HL-60 (cell line): Measurements from ENCODE around the gene PRRX1.

ENCODE experiments used
- DNase-seq, 2 experiments: peaks; one replicate each; pipeline ENCODE4 v3.0.0-alpha.2; 2010 to 2020; ENCODE audit warnings: low read depth in 1 of 2, low spot score in 1 of 2
- H3K27ac ChIP-seq: fragments of 250-450 bp; sonication (Bioruptor Pico); replicated peaks from 2 replicates; pipeline ENCODE4 v1.5.1; 2020; ENCODE audit warnings: mild to moderate bottlenecking, moderate library complexity
- H3K27me3 ChIP-seq: fragments of 250-450 bp; sonication (Bioruptor Pico); 2 replicates; pipeline ENCODE4 v1.5.1; 2021; ENCODE audit warnings: mild to moderate bottlenecking, moderate library complexity; ENCODE audit not compliant: insufficient read depth, poor library complexity, severe bottlenecking
- H3K4me3 ChIP-seq: replicated peaks from 2 replicates; pipeline ENCODE4 v1.5.1; 2011; ENCODE audit warnings: mild to moderate bottlenecking, control low read depth, low read length; ENCODE audit not compliant: insufficient read depth
- GABPA ChIP-seq: IDR thresholded peaks from 2 replicates; pipeline ENCODE4 v1.6.1; 2012; ENCODE audit warnings: low read depth
- POLR2AphosphoS5 ChIP-seq: IDR thresholded peaks from 2 replicates; pipeline ENCODE4 v1.6.1; 2012; ENCODE audit warnings: low read depth
- SPI1 ChIP-seq: IDR thresholded peaks from 2 replicates; pipeline ENCODE4 v1.6.1; 2012; ENCODE audit warnings: low read depth, mild to moderate bottlenecking, borderline replicate concordance
- TF ChIP-seq, protein P1 (sequence below): IDR thresholded peaks from 2 replicates; pipeline ENCODE4 v1.6.1; 2012; ENCODE audit warnings: low read depth; ENCODE audit not compliant: insufficient replicate concordance
- TF ChIP-seq, protein P2 (sequence below): IDR thresholded peaks from one replicate; pipeline ENCODE4 v1.5.1; 2011; ENCODE audit warnings: low read length, control low read depth, inconsistent platforms; ENCODE audit not compliant: insufficient read depth

PRRX1 gene

DNA sequence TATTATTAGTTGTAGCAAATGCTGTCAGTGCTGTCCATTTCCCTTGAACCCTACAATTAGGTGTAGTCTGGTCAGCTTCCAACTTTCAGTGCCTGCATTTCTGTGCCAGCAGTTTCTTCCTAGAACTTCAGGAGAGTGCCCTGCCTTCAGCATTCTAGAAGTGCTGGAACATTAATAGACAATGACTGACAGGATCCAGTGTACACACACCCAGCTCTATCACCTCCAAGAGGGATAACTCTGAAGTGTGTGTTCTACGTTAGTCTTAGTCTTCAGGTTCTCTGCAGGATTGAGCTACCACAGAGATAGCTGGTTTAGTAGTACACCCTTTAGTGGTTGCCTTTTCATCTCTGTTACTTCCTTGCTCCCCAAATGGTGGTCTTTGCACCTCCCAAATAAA, 61.4 kb downstream of the PRRX1 start:
- H3K4me3 ChIP-seq, result no peak overlapping the region
- no peaks in the 10 kb centered on the region for H3K27me3 ChIP-seq
- TF ChIP-seq, protein P1, sequence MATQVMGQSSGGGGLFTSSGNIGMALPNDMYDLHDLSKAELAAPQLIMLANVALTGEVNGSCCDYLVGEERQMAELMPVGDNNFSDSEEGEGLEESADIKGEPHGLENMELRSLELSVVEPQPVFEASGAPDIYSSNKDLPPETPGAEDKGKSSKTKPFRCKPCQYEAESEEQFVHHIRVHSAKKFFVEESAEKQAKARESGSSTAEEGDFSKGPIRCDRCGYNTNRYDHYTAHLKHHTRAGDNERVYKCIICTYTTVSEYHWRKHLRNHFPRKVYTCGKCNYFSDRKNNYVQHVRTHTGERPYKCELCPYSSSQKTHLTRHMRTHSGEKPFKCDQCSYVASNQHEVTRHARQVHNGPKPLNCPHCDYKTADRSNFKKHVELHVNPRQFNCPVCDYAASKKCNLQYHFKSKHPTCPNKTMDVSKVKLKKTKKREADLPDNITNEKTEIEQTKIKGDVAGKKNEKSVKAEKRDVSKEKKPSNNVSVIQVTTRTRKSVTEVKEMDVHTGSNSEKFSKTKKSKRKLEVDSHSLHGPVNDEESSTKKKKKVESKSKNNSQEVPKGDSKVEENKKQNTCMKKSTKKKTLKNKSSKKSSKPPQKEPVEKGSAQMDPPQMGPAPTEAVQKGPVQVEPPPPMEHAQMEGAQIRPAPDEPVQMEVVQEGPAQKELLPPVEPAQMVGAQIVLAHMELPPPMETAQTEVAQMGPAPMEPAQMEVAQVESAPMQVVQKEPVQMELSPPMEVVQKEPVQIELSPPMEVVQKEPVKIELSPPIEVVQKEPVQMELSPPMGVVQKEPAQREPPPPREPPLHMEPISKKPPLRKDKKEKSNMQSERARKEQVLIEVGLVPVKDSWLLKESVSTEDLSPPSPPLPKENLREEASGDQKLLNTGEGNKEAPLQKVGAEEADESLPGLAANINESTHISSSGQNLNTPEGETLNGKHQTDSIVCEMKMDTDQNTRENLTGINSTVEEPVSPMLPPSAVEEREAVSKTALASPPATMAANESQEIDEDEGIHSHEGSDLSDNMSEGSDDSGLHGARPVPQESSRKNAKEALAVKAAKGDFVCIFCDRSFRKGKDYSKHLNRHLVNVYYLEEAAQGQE, result no peak
- TF ChIP-seq, protein P2, sequence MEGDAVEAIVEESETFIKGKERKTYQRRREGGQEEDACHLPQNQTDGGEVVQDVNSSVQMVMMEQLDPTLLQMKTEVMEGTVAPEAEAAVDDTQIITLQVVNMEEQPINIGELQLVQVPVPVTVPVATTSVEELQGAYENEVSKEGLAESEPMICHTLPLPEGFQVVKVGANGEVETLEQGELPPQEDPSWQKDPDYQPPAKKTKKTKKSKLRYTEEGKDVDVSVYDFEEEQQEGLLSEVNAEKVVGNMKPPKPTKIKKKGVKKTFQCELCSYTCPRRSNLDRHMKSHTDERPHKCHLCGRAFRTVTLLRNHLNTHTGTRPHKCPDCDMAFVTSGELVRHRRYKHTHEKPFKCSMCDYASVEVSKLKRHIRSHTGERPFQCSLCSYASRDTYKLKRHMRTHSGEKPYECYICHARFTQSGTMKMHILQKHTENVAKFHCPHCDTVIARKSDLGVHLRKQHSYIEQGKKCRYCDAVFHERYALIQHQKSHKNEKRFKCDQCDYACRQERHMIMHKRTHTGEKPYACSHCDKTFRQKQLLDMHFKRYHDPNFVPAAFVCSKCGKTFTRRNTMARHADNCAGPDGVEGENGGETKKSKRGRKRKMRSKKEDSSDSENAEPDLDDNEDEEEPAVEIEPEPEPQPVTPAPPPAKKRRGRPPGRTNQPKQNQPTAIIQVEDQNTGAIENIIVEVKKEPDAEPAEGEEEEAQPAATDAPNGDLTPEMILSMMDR, result no peak
- TF ChIP-seq GABPA (no peak), POLR2AphosphoS5 (no peak), SPI1 (no peak)
- DNase-seq, result no peak
- H3K27ac ChIP-seq, result no peak overlapping the region

DNA sequence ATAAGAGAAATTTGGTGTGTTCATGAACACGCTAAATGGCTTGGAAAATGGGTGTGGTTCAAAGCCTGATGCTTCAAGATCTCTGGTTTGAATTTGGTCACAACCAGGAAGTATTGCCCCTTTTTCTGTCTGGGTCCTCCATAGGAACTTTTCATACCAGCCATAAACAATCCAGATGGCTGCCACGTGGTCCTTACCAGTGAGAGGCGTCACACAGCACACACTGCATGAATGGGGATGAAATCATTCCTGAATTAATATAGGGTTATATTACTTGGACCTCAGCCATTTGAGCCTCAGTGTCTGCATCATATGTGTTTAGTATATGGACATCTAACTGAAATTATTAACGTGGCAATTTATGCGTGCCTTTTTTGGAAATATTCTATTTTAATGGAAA, 64.0 kb downstream of the PRRX1 start:
- DNase-seq, result no peak
- no peaks in the 10 kb centered on the region for H3K27me3 ChIP-seq
- no peak overlapping the region for H3K27ac ChIP-seq
- no peak for TF ChIP-seq GABPA
- TF ChIP-seq, protein P1, result no peak
- no peak for TF ChIP-seq SPI1
- no peak for TF ChIP-seq POLR2AphosphoS5
- TF ChIP-seq, protein P2, result no peak
- H3K4me3 ChIP-seq, result no peak overlapping the region

DNA sequence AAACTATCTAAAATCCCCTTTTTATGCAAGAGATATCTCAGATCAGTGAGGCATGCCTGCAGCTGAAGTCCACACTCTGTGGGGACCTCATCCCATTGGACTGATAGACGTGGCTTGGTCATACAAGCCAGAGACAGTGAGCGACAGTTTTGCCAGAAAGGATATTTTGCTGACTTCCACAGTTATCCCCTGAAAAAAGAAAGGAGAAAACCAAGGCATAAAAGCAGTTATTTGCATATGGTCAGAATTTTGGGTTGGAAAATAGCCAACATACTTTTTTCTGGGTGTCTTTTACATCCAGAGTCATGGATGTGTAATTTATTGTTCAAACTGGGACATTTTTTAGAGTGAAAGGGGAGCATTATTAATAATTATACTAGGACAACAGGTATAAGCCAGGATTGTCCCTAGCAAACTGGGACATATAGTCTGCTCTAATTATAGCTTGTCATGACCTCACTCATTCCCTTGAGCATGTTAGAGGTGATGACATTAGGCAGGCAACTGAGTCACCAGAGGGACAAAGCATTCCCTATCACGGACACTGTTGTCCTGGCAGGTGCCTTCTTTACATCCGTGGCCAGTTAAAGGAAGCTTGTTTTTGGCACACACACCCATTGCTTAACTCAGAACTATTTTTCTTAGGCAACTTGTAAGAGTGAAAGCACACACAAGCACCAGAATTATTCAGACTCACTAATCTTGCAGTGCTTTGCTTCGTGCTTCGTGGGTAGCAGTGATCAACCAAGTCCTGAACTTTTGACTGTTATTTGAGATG, 65.5 kb downstream of the PRRX1 start:
- no peak for DNase-seq
- Histone ChIP-seq H3K4me3 (no peak overlapping the region), H3K27me3 (no peaks in the 10 kb centered on the region), H3K27ac (no peak overlapping the region)
- TF ChIP-seq SPI1 (no peak), POLR2AphosphoS5 (no peak), GABPA (no peak)
- TF ChIP-seq, protein P1, result no peak
- TF ChIP-seq, protein P2, result no peak
